Uterus (tissue), 2 donors: ENCODE data around the gene GFOD2.

Experiments
- POLR2A ChIP-seq, 2 donors: fragments of 450-650 bp; IDR thresholded peaks; one replicate each; pipeline ENCODE4 v1.6.1; 2016; ENCODE audit warnings: antibody characterized with exemption in 2 of 2, mild to moderate bottlenecking in 1 of 2, moderate library complexity in 1 of 2
- TF ChIP-seq, protein P1 (sequence below), 4 experiments: fragments of 200-600 bp in 2 of 4; fragments of 450-650 bp in 2 of 4; sonication (generic) in 2 of 4; IDR thresholded peaks; one replicate each; pipeline ENCODE4 v1.5.1; 2016 to 2019; ENCODE audit warnings: antibody characterized with exemption in 4 of 4, mild to moderate bottlenecking in 2 of 4, moderate library complexity in 1 of 4

DNA sequence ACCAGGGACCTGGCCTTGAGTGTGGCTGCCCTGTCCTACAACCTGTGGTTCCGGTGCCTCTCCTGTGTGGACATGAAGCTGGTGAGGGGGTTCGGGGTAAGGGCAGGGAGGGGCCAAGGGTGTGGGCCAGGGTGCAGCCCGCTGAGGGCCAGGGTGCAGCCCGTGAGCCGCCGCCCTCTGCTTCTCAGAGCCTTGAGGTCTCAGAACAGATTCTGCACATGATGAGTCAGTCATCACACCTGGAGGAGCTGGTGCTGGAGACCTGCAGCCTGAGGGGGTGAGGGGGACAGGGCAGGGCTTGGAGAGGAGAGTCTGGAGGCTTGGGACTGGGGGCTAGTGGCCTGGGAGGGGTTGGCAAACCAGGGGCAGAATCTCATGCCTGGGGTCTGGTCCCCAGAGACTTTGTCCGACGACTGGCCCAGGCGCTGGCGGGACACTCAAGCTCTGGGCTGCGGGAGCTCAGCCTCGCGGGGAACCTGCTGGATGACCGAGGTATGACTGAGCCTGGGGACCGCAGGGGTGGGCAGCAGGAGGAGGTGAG lies 71.9 kb downstream of the GFOD2 start:
- TF ChIP-seq, protein P1, sequence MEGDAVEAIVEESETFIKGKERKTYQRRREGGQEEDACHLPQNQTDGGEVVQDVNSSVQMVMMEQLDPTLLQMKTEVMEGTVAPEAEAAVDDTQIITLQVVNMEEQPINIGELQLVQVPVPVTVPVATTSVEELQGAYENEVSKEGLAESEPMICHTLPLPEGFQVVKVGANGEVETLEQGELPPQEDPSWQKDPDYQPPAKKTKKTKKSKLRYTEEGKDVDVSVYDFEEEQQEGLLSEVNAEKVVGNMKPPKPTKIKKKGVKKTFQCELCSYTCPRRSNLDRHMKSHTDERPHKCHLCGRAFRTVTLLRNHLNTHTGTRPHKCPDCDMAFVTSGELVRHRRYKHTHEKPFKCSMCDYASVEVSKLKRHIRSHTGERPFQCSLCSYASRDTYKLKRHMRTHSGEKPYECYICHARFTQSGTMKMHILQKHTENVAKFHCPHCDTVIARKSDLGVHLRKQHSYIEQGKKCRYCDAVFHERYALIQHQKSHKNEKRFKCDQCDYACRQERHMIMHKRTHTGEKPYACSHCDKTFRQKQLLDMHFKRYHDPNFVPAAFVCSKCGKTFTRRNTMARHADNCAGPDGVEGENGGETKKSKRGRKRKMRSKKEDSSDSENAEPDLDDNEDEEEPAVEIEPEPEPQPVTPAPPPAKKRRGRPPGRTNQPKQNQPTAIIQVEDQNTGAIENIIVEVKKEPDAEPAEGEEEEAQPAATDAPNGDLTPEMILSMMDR (IDR thresholded peaks at IDR 0.05): no peak
- no peak for TF ChIP-seq POLR2A (IDR thresholded peaks at IDR 0.05)
